Measurements from ENCODE around the gene HS6ST3. TPM values are rescaled to one million over a fixed set of nuclear protein-coding genes. Genes with fewer than 3 reads are reported as not detected.

Gene HS6ST3
- total RNA-seq, 2 experiments from 2014 or later: not detected

GRCh38 chr13:96862999-96863398 lies 773.1 kb downstream of the HS6ST3 start:
- DNase-seq: no peak

GRCh38 chr13:96871469-96871868 lies 781.6 kb downstream of the HS6ST3 start:
- no peaks in the 10 kb centered on the region for H3K27me3 Mint-ChIP-seq
- H3K36me3 Mint-ChIP-seq (ENCODE audit: low read depth): no peaks in the 10 kb centered on the region
- no peaks in the 10 kb centered on the region for H3K9me3 Mint-ChIP-seq
- no peak overlapping the region for H3K4me3 Mint-ChIP-seq
- ATAC-seq (no peak), DNase-seq (no peak)
- ChIA-PET CTCF (no interaction called here), POLR2A (no interaction called here)
- intact Hi-C loops (cut with micrococcal nuclease): no loop called here
- H3K27ac Mint-ChIP-seq: no peak overlapping the region
- TF ChIP-seq CTCF (IDR thresholded peaks at IDR 0.05): no peak
- H3K4me1 Mint-ChIP-seq (ENCODE audit: low read depth): no peaks in the 10 kb centered on the region

More at GRCh38 chr13:96862999-96863398, 773.1 kb downstream of the HS6ST3 start:
- H3K9me3 Mint-ChIP-seq: no peaks in the 10 kb centered on the region
- no peak overlapping the region for H3K27ac Mint-ChIP-seq
- no peaks in the 10 kb centered on the region for H3K27me3 Mint-ChIP-seq
- TF ChIP-seq CTCF (IDR thresholded peaks at IDR 0.05): no peak
- ChIA-PET POLR2A (no interaction called here), CTCF (no interaction called here)
- H3K4me1 Mint-ChIP-seq (ENCODE audit: low read depth): no peaks in the 10 kb centered on the region
- no peaks in the 10 kb centered on the region for H3K36me3 Mint-ChIP-seq (ENCODE audit: low read depth)
- H3K4me3 Mint-ChIP-seq: no peak overlapping the region
- intact Hi-C loops (cut with micrococcal nuclease): no loop called here
- no peak for ATAC-seq

GRCh38 chr13:96880419-96880818 lies 790.5 kb downstream of the HS6ST3 start:
- H3K4me3 Mint-ChIP-seq: no peak overlapping the region
- ChIA-PET POLR2A (no interaction called here), CTCF (no interaction called here)
- DNase-seq (no peak), ATAC-seq (no peak)
- intact Hi-C loops (cut with micrococcal nuclease): no loop called here
- H3K4me1 Mint-ChIP-seq (ENCODE audit: low read depth): no peaks in the 10 kb centered on the region
- H3K27ac Mint-ChIP-seq: no peak overlapping the region
- no peak for TF ChIP-seq CTCF (IDR thresholded peaks at IDR 0.05)
- H3K9me3 Mint-ChIP-seq: peaks cover 3% of the 10 kb centered on the region
- no peaks in the 10 kb centered on the region for H3K36me3 Mint-ChIP-seq (ENCODE audit: low read depth)
- H3K27me3 Mint-ChIP-seq: no peaks in the 10 kb centered on the region

Small RNAs within 50 kb of the gene (microRNA-seq; reads per million reads assigned to microRNA genes)
- not detected for gene MIR4501 (ENCODE audit: borderline microRNAs expressed, borderline replicate concordance)

Other genes starting within 250 kb of the HS6ST3 start
- gene UGGT2, start 36.7 kb upstream of the HS6ST3 start, total RNA-seq: not detected